ENCODE measurements around the gene SERPINA10. TPM values are rescaled to one million over a fixed set of nuclear protein-coding genes. Genes with fewer than 3 reads are reported as not detected.
"Not testable (repeated sequence)": the region's sequence is repeated elsewhere in the genome, so short reads cannot be mapped to it uniquely, and the experiment has no call there.

The SERPINA10 gene
- total and polyA plus RNA-seq, 9 donors = 0.05 TPM; not detected in 8

DNA sequence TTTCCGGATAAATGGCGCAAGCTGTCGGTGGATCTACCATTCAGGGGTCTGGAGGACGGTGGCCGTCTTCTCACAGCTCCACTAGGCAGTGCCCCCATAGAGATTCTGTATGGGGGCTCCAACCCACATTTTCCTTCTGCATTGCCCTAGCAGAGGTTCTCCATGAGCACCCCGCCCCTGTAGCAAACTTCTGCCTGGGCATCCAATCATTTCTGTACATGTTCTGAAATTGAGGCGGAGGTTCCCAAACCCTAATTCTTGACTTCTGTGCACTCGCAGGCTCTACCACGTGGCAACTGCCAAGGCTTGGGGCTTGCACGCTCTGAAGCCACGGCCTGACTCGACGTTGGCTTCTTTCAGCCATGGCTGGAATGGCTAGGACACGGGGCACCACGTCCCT is 5.1 kb upstream of the SERPINA10 start:
- Histone ChIP-seq H3K4me3 (no peak overlapping the region), H3K4me1 (ENCODE audit: insufficient read depth) (no peaks in the 10 kb centered on the region), H3K27ac (no peak overlapping the region), H3K9me3 (no peaks in the 10 kb centered on the region), H3K36me3 (no peaks in the 10 kb centered on the region), H3K27me3 (no peaks in the 10 kb centered on the region)
- no peak for TF ChIP-seq EP300 (IDR thresholded peaks at IDR 0.05)
- no peak for TF ChIP-seq POLR2A (IDR thresholded peaks at IDR 0.05)
- TF ChIP-seq, protein P1, sequence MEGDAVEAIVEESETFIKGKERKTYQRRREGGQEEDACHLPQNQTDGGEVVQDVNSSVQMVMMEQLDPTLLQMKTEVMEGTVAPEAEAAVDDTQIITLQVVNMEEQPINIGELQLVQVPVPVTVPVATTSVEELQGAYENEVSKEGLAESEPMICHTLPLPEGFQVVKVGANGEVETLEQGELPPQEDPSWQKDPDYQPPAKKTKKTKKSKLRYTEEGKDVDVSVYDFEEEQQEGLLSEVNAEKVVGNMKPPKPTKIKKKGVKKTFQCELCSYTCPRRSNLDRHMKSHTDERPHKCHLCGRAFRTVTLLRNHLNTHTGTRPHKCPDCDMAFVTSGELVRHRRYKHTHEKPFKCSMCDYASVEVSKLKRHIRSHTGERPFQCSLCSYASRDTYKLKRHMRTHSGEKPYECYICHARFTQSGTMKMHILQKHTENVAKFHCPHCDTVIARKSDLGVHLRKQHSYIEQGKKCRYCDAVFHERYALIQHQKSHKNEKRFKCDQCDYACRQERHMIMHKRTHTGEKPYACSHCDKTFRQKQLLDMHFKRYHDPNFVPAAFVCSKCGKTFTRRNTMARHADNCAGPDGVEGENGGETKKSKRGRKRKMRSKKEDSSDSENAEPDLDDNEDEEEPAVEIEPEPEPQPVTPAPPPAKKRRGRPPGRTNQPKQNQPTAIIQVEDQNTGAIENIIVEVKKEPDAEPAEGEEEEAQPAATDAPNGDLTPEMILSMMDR (IDR thresholded peaks at IDR 0.05) = no peak
- intact Hi-C loops (cut with DNase I) = no loop called here
- 90 to 93% (median 90%) methylated on average over 15 of the region's 15 CpGs for WGBS, 3 donors
- DNase-seq = no peak

DNA sequence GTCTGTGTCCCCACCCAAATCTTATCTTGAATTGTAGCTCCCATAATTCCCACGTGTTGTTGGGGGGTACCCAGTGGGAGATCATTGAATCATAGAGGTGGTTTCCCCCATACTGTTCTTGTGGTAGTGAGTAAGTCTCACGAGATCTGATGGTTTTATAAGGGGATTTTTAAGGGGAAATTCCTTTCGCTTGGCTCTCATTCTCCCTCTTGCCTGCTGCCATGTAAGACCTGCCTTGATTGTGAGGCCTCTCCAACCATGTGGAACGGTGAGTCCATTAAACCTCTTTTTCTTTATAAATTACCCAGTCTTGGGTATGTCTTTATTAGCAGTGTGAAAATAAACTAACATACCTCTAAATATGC is 3.1 kb upstream of the SERPINA10 start:
- H3K27ac ChIP-seq; H3K4me3 ChIP-seq; H3K27me3 ChIP-seq; intact Hi-C loops (cut with DNase I); DNase-seq; H3K9me3 ChIP-seq; H3K36me3 ChIP-seq; H3K4me1 ChIP-seq (ENCODE audit: insufficient read depth): not testable (repeated sequence)
- WGBS, 3 donors = 63 to 75% (median 72%) methylated on average over 4 of the region's 4 CpGs

DNA sequence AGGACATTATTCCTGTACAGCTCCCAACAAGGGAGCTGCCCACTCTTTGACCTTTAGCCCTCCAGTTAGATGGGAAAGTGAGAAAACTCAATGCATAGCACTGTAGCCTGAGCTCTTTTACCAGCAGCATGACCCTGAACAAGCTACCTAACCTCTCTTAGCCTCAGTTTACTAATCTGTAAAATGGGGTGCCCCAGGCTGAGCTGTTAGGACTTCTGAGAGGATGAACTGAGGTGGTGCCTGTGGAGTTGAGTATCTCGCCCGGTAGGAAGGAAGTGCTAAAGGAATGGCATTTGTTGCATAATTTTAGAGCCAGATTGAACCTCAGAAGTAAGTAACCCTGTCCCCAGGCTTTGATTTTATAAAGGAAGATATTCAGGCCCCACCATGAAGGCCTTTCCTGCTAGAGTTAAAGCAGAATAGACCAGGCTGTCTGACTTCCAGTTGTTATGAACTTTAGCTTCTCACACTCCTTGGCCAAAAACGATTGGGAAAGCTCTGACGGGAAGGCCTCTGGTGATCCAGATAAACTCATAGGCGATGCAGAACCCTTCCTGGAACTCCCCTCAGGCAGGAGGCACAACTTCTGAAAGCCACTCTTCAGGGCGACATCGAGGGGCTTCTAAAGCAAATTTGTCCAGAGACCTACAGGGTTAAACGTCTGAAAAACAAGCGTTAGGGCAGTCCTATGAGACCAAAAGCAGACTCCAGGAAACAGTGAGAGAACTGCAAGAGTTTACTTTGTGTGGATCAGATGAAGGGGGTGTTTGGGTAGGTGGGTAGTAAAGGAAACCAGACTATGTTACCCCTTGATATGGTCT is 2.5 kb upstream of the SERPINA10 start:
- TF ChIP-seq EP300 (IDR thresholded peaks at IDR 0.05) (no peak), POLR2A (IDR thresholded peaks at IDR 0.05) (no peak)
- TF ChIP-seq, protein P1 (IDR thresholded peaks at IDR 0.05) = no peak

DNA sequence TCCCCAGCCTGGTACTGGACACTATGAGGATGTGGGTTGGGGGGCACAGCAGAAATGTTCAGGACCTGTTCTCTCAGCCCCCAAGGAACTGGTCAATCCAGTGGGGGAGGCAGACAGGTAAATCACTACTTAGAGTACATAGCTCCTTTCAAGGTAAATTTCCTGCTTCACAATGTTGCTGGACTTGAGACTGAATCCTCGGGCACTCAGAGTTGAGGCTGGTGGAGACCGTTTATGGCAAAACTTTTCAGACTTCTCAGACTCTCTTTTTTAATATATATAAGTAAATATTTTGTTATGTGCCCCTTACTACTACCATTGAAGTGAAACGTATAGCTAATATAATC is 483 bp upstream of the SERPINA10 start:
- intact Hi-C loops (cut with DNase I) = no loop called here
- H3K27ac ChIP-seq = no peak overlapping the region
- no peak for TF ChIP-seq POLR2A (IDR thresholded peaks at IDR 0.05)
- TF ChIP-seq, protein P1 (IDR thresholded peaks at IDR 0.05) = no peak
- TF ChIP-seq EP300 (IDR thresholded peaks at IDR 0.05) = no peak
- no peaks in the 10 kb centered on the region for H3K27me3 ChIP-seq
- 64 to 83% (median 78%) methylated on average over 3 of the region's 3 CpGs for WGBS, 3 donors
- H3K4me1 ChIP-seq (ENCODE audit: insufficient read depth) = no peaks in the 10 kb centered on the region
- H3K9me3 ChIP-seq = no peaks in the 10 kb centered on the region
- H3K4me3 ChIP-seq = no peak overlapping the region
- no peaks in the 10 kb centered on the region for H3K36me3 ChIP-seq
- DNase-seq = no peak

More for the DNA sequence above, 2.5 kb upstream of the SERPINA10 start:
- H3K27ac ChIP-seq = no peak overlapping the region
- H3K4me1 ChIP-seq (ENCODE audit: insufficient read depth) = no peaks in the 10 kb centered on the region
- intact Hi-C loops (cut with DNase I) = no loop called here
- 71 to 73% (median 72%) methylated on average over 9 of the region's 9 CpGs for WGBS, 3 donors
- no peak overlapping the region for H3K4me3 ChIP-seq
- no peaks in the 10 kb centered on the region for H3K36me3 ChIP-seq
- H3K27me3 ChIP-seq = no peaks in the 10 kb centered on the region
- DNase-seq = no peak
- no peaks in the 10 kb centered on the region for H3K9me3 ChIP-seq

DNA sequence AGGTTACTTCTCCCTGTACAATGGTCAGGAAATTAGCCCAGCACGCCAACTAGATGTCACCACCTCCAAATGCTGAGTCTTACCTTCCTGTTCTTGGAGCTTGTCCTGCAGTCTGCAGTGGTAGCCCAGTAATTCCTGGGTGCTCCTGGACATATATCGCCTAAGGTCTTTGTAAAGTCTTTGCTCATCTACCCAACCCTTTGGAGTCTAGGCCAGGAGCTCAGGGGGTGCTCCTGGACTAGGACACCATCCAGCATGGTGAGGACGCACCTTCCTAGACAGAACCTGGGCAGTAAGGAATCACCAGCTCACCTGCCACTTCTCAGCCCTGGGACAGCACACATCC is 569 bp downstream of the SERPINA10 start:
- no peak overlapping the region for H3K4me3 ChIP-seq
- no peaks in the 10 kb centered on the region for H3K36me3 ChIP-seq
- no peak overlapping the region for H3K27ac ChIP-seq
- H3K4me1 ChIP-seq (ENCODE audit: insufficient read depth) = no peaks in the 10 kb centered on the region
- 90 to 93% (median 91%) methylated on average over 3 of the region's 3 CpGs for WGBS, 3 donors
- intact Hi-C loops (cut with DNase I) = no loop called here
- no peaks in the 10 kb centered on the region for H3K27me3 ChIP-seq
- no peak for DNase-seq
- no peaks in the 10 kb centered on the region for H3K9me3 ChIP-seq
- TF ChIP-seq, protein P1 (IDR thresholded peaks at IDR 0.05) = no peak
- TF ChIP-seq EP300 (IDR thresholded peaks at IDR 0.05) (no peak), POLR2A (IDR thresholded peaks at IDR 0.05) (no peak)

All from ovary (tissue), 9 donors.